Astrocyte of the spinal cord (primary cell): ENCODE data around the gene KCNQ5.

ENCODE experiments used
- DNase-seq: peaks from one replicate; pipeline ENCODE4 v3.0.0; 2011; ENCODE audit warnings: low read depth, low spot score
- H3K4me3 ChIP-seq: 2 replicates; pipeline ENCODE4 v1.5.1; 2011; ENCODE audit warnings: low read depth, mild to moderate bottlenecking, low read length, moderate library complexity
- CTCF ChIP-seq: IDR thresholded peaks from 2 replicates; pipeline ENCODE4 v1.5.1; 2012; ENCODE audit warnings: low read depth, mild to moderate bottlenecking, low read length, inconsistent platforms
- in situ Hi-C: cut with HindIII; loops from 2 replicates; pipeline ENCODE4 v1.10.0; 2017; ENCODE audit warnings: low sequenced_read_pairs

KCNQ5 gene

GRCh38 chr6:72826744-72827438 lies 205.0 kb downstream of the KCNQ5 start:
- DNase-seq: peak; percentile 63
- H3K4me3 ChIP-seq: no peak overlapping the region
- no peak for TF ChIP-seq CTCF
- in situ Hi-C loops: no loop called here

- no peak overlapping the region for H3K4me3 ChIP-seq
- no peak for DNase-seq
- in situ Hi-C loops: no loop called here
- no peak for TF ChIP-seq CTCF
Measured at GRCh38 chr6:72828904-72829303, 207.0 kb downstream of the KCNQ5 start.

GRCh38 chr6:72832271-72832670 lies 210.4 kb downstream of the KCNQ5 start:
- no peak for TF ChIP-seq CTCF
- in situ Hi-C loops: no loop called here

DNA sequence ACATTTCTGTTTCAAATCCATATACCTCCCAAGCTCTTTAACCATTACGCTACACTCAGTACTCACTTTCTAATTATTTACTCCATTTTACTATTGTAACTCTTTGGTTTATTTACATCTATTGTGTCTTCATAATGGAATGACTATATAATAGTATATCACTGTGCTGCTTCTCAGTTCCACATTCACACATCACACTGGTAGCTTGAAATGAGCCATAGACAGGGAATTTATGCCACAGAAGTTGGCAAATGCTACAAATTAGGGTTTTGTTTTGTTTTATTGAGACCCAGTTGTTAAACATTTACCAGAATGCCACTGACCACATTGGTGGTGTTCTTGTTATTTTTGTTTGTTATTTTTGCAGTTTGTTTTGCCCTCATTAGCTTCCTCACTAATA lies 213.9 kb downstream of the KCNQ5 start:
- no peak for DNase-seq
- no peak for TF ChIP-seq CTCF
- in situ Hi-C loops: no loop called here
- H3K4me3 ChIP-seq: no peak overlapping the region

More at GRCh38 chr6:72832271-72832670, 210.4 kb downstream of the KCNQ5 start:
- H3K4me3 ChIP-seq: no peak overlapping the region
- no peak for DNase-seq

GRCh38 chr6:72836971-72837370 lies 215.1 kb downstream of the KCNQ5 start:
- no peak for TF ChIP-seq CTCF
- H3K4me3 ChIP-seq: no peak overlapping the region
- no peak for DNase-seq
- in situ Hi-C loops: no loop called here

GRCh38 chr6:72841195-72841594 lies 219.3 kb downstream of the KCNQ5 start:
- H3K4me3 ChIP-seq: no peak overlapping the region
- TF ChIP-seq CTCF: no peak
- in situ Hi-C loops: no loop called here
- no peak for DNase-seq
